Measurements from ENCODE around the gene OBSCN. TPM values are rescaled to one million over a fixed set of nuclear protein-coding genes. Genes with fewer than 3 reads are reported as not detected.
"Not testable (repeated sequence)": the region's sequence is repeated elsewhere in the genome, so short reads cannot be mapped to it uniquely, and the experiment has no call there.

OBSCN gene
- total RNA-seq, 1 donor from 2014 or later, result 16.9 TPM

- Mint-ChIP-seq H3K36me3 (ENCODE audit: low read depth, unreplicated experiment) (peaks cover 7% of the 10 kb centered on the region), H3K27ac (ENCODE audit: unreplicated experiment) (no peak overlapping the region), H3K4me3 (ENCODE audit: unreplicated experiment) (no peak overlapping the region), H3K4me1 (ENCODE audit: unreplicated experiment) (no peaks in the 10 kb centered on the region), H3K9me3 (ENCODE audit: unreplicated experiment) (no peaks in the 10 kb centered on the region), H3K27me3 (ENCODE audit: unreplicated experiment) (peaks cover 5% of the 10 kb centered on the region)
- TF ChIP-seq, protein P1, sequence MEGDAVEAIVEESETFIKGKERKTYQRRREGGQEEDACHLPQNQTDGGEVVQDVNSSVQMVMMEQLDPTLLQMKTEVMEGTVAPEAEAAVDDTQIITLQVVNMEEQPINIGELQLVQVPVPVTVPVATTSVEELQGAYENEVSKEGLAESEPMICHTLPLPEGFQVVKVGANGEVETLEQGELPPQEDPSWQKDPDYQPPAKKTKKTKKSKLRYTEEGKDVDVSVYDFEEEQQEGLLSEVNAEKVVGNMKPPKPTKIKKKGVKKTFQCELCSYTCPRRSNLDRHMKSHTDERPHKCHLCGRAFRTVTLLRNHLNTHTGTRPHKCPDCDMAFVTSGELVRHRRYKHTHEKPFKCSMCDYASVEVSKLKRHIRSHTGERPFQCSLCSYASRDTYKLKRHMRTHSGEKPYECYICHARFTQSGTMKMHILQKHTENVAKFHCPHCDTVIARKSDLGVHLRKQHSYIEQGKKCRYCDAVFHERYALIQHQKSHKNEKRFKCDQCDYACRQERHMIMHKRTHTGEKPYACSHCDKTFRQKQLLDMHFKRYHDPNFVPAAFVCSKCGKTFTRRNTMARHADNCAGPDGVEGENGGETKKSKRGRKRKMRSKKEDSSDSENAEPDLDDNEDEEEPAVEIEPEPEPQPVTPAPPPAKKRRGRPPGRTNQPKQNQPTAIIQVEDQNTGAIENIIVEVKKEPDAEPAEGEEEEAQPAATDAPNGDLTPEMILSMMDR (IDR thresholded peaks at IDR 0.05; ENCODE audit: unreplicated experiment), result no peak
- no peak for DNase-seq (ENCODE audit: low spot score)
Observed at GRCh38 chr1:228217551-228218344, 9.9 kb downstream of the OBSCN start.

- TF ChIP-seq, protein P1 (IDR thresholded peaks at IDR 0.05; ENCODE audit: unreplicated experiment), result no peak
- Mint-ChIP-seq H3K27me3 (ENCODE audit: unreplicated experiment) (peaks cover 6% of the 10 kb centered on the region), H3K27ac (ENCODE audit: unreplicated experiment) (peak overlapping the region; percentile 48), H3K36me3 (ENCODE audit: low read depth, unreplicated experiment) (peaks cover 13% of the 10 kb centered on the region), H3K9me3 (ENCODE audit: unreplicated experiment) (no peaks in the 10 kb centered on the region), H3K4me1 (ENCODE audit: unreplicated experiment) (no peaks in the 10 kb centered on the region), H3K4me3 (ENCODE audit: unreplicated experiment) (no peak overlapping the region)
- DNase-seq (ENCODE audit: low spot score), result no peak
Observed at GRCh38 chr1:228218513-228219244, 10.8 kb downstream of the OBSCN start.

DNA sequence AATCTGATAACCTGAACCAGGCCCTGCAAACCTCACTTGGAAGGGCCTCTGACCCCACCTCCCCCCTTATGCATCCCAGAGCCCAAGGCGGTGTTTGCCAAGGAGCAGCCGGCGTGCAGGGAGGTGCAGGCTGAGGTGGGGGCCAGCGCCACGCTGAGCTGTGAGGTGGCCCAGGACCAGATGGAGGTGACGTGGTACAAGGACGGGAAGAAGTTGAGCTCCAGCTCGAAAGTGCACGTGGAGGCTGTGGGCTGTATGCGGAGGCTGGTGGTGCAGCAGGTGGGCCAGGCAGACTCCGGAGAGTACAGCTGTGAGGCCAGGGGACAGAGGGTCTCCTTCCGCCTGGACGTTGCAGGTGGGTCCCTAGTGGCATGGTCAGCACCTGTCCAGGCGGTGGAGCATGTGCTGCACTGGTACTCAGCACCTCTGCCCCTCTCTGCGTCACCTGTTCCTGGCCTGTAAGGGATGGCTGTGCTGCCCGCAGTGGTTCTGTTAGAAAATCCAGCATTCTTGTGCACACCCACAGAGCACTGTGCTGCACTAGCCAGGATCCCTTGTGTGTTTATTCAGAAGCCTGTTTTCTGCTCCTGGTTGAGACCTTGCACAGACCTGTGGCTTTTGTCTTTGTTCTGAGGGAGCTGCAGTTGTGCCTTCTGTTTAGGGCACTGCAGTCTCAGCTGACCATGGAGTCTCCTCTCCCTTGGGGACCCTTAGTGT lies 11.6 kb downstream of the OBSCN start:
- Mint-ChIP-seq H3K4me1 (ENCODE audit: unreplicated experiment) (no peaks in the 10 kb centered on the region), H3K36me3 (ENCODE audit: low read depth, unreplicated experiment) (peaks cover 20% of the 10 kb centered on the region), H3K27ac (ENCODE audit: unreplicated experiment) (no peak overlapping the region), H3K9me3 (ENCODE audit: unreplicated experiment) (no peaks in the 10 kb centered on the region), H3K27me3 (ENCODE audit: unreplicated experiment) (peaks cover 6% of the 10 kb centered on the region), H3K4me3 (ENCODE audit: unreplicated experiment) (no peak overlapping the region)
- TF ChIP-seq, protein P1 (IDR thresholded peaks at IDR 0.05; ENCODE audit: unreplicated experiment), result no peak
- DNase-seq (ENCODE audit: low spot score), result no peak

DNA sequence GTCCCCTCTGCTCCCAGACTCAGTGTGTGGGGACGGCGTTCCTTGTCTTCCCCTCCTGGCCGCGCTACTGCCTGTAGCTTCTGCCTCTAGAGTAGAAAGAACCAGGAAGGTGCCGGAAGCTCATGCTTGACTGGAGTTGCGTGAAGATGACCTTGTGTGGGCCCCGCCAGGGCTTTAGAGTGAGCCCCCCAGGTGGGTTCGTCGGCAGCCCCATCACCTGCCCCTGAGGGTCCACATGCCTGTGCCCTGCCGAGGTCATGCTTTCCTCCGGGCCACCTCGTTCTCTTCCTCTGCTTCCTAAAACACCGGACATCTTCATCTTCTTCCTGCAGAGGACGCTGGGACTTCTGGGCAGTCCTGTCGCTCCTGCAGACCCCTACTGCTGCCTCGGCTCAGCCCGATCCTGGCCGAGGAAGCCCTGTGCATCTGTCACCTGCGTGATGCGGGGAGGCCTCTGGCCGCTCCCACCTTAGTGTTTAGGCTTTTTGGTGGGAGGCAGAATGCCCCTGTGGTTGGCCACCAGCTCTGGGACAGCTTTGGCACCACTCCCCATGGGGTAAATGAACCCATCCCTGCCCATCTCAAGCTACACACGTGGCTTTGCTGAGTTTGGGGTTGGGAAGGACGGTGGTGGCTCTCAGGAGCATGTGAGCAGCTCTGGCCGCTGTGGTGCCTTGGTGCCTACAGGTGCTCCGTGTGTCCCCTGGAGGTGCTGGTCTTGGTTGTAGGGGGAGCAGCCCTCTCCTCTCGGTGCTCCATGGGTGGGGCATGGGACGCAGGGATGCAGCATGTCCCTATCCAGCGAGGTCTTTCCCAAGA lies 12.3 kb downstream of the OBSCN start:
- DNase-seq (ENCODE audit: low spot score), result no peak
- no peaks in the 10 kb centered on the region for H3K4me1 Mint-ChIP-seq (ENCODE audit: unreplicated experiment)
- TF ChIP-seq, protein P1 (IDR thresholded peaks at IDR 0.05; ENCODE audit: unreplicated experiment), result no peak
- no peaks in the 10 kb centered on the region for H3K9me3 Mint-ChIP-seq (ENCODE audit: unreplicated experiment)
- H3K4me3 Mint-ChIP-seq (ENCODE audit: unreplicated experiment), result no peak overlapping the region
- H3K36me3 Mint-ChIP-seq (ENCODE audit: low read depth, unreplicated experiment), result peaks cover 28% of the 10 kb centered on the region
- H3K27me3 Mint-ChIP-seq (ENCODE audit: unreplicated experiment), result peaks cover 6% of the 10 kb centered on the region
- H3K27ac Mint-ChIP-seq (ENCODE audit: unreplicated experiment), result no peak overlapping the region

DNA sequence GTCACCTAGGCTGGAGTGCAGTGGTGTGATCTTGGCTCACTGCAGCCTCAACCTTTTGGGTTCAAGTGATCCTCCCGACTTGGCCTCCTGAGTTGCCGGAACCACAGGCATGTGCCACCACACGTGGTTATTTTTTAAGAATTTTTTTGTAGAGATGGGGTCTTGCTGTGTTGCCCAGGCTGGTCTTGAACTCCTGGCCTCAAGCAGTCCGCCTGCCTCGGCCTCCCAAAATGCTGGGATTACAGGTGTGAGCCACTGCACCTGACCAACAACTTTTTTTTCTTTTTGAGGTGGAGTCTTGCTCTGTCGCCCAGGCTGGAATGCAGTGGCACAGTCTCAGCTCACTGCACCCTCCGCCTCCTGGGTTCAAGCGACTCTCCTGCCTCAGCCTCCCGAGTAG lies 13.3 kb downstream of the OBSCN start:
- not testable (repeated sequence) for H3K4me1 Mint-ChIP-seq (ENCODE audit: unreplicated experiment); DNase-seq (ENCODE audit: low spot score); H3K27ac Mint-ChIP-seq (ENCODE audit: unreplicated experiment); H3K4me3 Mint-ChIP-seq (ENCODE audit: unreplicated experiment); H3K27me3 Mint-ChIP-seq (ENCODE audit: unreplicated experiment); H3K9me3 Mint-ChIP-seq (ENCODE audit: unreplicated experiment)
- peaks cover 35% of the 10 kb centered on the region for H3K36me3 Mint-ChIP-seq (ENCODE audit: low read depth, unreplicated experiment)
